C4-2B (cell line): ENCODE results near the gene APOL2.

Experiments
- ZFX ChIP-seq: fragments of 450-650 bp; IDR thresholded peaks from 2 replicates; pipeline ENCODE4 v1.6.1; 2017
- TF ChIP-seq, protein P1 (sequence below): fragments of 450-650 bp; conservative IDR thresholded peaks from 2 replicates; pipeline ENCODE4 v1.5.1; 2017; ENCODE audit warnings: mild to moderate bottlenecking

DNA sequence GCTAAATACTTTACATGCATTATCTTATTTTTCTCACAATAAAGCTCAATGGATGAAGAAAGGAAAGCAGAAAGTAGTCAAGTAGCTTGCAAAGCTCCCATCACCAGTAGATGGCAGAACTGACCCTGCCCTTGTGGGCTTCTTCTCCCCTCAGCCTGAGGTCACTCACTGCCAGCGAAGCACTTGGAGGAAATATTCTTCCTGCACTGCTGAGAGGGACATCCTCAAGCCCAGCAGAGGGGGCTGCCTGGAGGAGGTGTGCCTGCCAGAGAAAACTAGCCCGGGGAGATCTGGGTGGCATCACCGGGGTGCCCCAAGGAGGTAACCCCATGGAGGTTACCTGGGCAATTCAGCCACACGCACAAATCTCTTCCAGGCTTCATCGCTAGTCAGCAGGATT lies 44.4 kb downstream of the APOL2 start:
- TF ChIP-seq, protein P1, sequence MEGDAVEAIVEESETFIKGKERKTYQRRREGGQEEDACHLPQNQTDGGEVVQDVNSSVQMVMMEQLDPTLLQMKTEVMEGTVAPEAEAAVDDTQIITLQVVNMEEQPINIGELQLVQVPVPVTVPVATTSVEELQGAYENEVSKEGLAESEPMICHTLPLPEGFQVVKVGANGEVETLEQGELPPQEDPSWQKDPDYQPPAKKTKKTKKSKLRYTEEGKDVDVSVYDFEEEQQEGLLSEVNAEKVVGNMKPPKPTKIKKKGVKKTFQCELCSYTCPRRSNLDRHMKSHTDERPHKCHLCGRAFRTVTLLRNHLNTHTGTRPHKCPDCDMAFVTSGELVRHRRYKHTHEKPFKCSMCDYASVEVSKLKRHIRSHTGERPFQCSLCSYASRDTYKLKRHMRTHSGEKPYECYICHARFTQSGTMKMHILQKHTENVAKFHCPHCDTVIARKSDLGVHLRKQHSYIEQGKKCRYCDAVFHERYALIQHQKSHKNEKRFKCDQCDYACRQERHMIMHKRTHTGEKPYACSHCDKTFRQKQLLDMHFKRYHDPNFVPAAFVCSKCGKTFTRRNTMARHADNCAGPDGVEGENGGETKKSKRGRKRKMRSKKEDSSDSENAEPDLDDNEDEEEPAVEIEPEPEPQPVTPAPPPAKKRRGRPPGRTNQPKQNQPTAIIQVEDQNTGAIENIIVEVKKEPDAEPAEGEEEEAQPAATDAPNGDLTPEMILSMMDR: peak; percentile 77
- no peak for TF ChIP-seq ZFX
